GM23338 (cell line): Measurements from ENCODE around the gene ASIC5. TPM values are rescaled to one million over a fixed set of nuclear protein-coding genes. Genes with fewer than 3 reads are reported as not detected.

Experiments used
- ATAC-seq: fragments of 200-7000 bp; cut with Tn5 transposase; 3 replicates; pipeline ENCODE4 v1.9.1; 2020
- DNase-seq: peaks from one replicate; pipeline ENCODE4 v3.0.0-alpha.2; 2015; ENCODE audit warnings: low spot score
- H2AFZ ChIP-seq: fragments of 200-600 bp; sonication (generic); 2 replicates; pipeline ENCODE4 v1.8.0; 2016; ENCODE audit warnings: antibody characterized with exemption, mild to moderate bottlenecking, moderate library complexity
- H3F3A ChIP-seq: fragments of 200-600 bp; sonication (generic); replicated peaks from 2 replicates; pipeline ENCODE4 v1.8.0; 2017; ENCODE audit warnings: antibody characterized with exemption, mixed run types, low read depth
- H3K27ac ChIP-seq: fragments of 200-600 bp; sonication (generic); 2 replicates; pipeline ENCODE4 v1.6.1; 2016; ENCODE audit warnings: low read depth
- H3K27me3 ChIP-seq: fragments of 200-600 bp; sonication (generic); 2 replicates; pipeline ENCODE4 v1.8.0; 2016; ENCODE audit warnings: mild to moderate bottlenecking, mixed run types, moderate library complexity; ENCODE audit not compliant: insufficient read depth
- H3K36me3 ChIP-seq: fragments of 200-600 bp; sonication (generic); 2 replicates; pipeline ENCODE4 v1.8.0; 2016; ENCODE audit warnings: mild to moderate bottlenecking; ENCODE audit not compliant: insufficient read depth
- H3K4me1 ChIP-seq: fragments of 200-600 bp; sonication (generic); 2 replicates; pipeline ENCODE4 v1.8.0; 2016; ENCODE audit warnings: mild to moderate bottlenecking, moderate library complexity; ENCODE audit not compliant: insufficient read depth
- H3K4me2 ChIP-seq: fragments of 200-600 bp; sonication (generic); 2 replicates; pipeline ENCODE4 v1.7.1; 2017; ENCODE audit warnings: mixed run types
- H3K4me3 ChIP-seq: fragments of 200-600 bp; sonication (generic); 2 replicates; pipeline ENCODE4 v1.6.1; 2016; ENCODE audit warnings: mixed run types
- H3K79me2 ChIP-seq: fragments of 200-600 bp; sonication (generic); replicated peaks from 2 replicates; pipeline ENCODE4 v1.8.0; 2017; ENCODE audit warnings: mild to moderate bottlenecking; ENCODE audit not compliant: insufficient read depth
- H3K9me2 ChIP-seq: fragments of 200-600 bp; sonication (generic); 2 replicates; pipeline ENCODE4 v1.8.0; 2017; ENCODE audit not compliant: insufficient read depth
- H4K20me1 ChIP-seq: fragments of 200-600 bp; sonication (generic); replicated peaks from 2 replicates; pipeline ENCODE4 v1.8.0; 2017; ENCODE audit warnings: mild to moderate bottlenecking; ENCODE audit not compliant: insufficient read depth
- H3K27ac Mint-ChIP-seq: 2 replicates; pipeline ENCODE4 v1.8.0; 2020; ENCODE audit warnings: inconsistent platforms, mild to moderate bottlenecking, moderate library complexity, mixed read lengths
- H3K27me3 Mint-ChIP-seq: 3 replicates; pipeline ENCODE4 v1.8.0; 2022; ENCODE audit warnings: low read depth, mild to moderate bottlenecking, moderate library complexity, mixed read lengths, inconsistent platforms; ENCODE audit not compliant: insufficient read depth, poor library complexity
- H3K36me3 Mint-ChIP-seq: 3 replicates; pipeline ENCODE4 v1.8.0; 2021; ENCODE audit warnings: low read depth, mild to moderate bottlenecking, inconsistent platforms, moderate library complexity, mixed read lengths
- H3K4me1 Mint-ChIP-seq: 3 replicates; pipeline ENCODE4 v1.8.0; 2020; ENCODE audit warnings: mild to moderate bottlenecking, inconsistent platforms, mixed read lengths
- H3K4me3 Mint-ChIP-seq: 3 replicates; pipeline ENCODE4 v1.8.0; 2021; ENCODE audit warnings: moderate library complexity, mild to moderate bottlenecking, inconsistent platforms, mixed read lengths
- H3K9me3 Mint-ChIP-seq: 3 replicates; pipeline ENCODE4 v1.8.0; 2020; ENCODE audit warnings: moderate library complexity, mild to moderate bottlenecking, inconsistent platforms, mixed read lengths
- CREB1 ChIP-seq: fragments of 250-450 bp; sonication (Bioruptor Pico); IDR thresholded peaks from 2 replicates; pipeline ENCODE4 v1.5.0; 2020; ENCODE audit warnings: low read depth, mild to moderate bottlenecking, moderate library complexity
- ETS1 ChIP-seq: IDR thresholded peaks from 2 replicates; pipeline ENCODE4 v1.6.1; 2016; ENCODE audit warnings: antibody characterized with exemption
- EZH2 ChIP-seq: fragments of 200-600 bp; sonication (generic); IDR thresholded peaks from one replicate; pipeline ENCODE4 v1.8.0; 2017; ENCODE audit warnings: antibody characterized with exemption, mild to moderate bottlenecking, low read depth; ENCODE audit not compliant: unreplicated experiment
- EZH2phosphoT487 ChIP-seq: fragments of 200-600 bp; sonication (generic); IDR thresholded peaks from one replicate; pipeline ENCODE4 v1.8.1; 2018; ENCODE audit warnings: antibody characterized with exemption; ENCODE audit not compliant: unreplicated experiment
- JUNB ChIP-seq: IDR thresholded peaks from one replicate; pipeline ENCODE4 v1.6.1; 2016; ENCODE audit warnings: antibody characterized with exemption; ENCODE audit not compliant: unreplicated experiment
- POLR2AphosphoS5 ChIP-seq: IDR thresholded peaks from 2 replicates; pipeline ENCODE4 v1.6.1; 2016; ENCODE audit warnings: antibody characterized with exemption, low read depth
- STAT1 ChIP-seq: IDR thresholded peaks from one replicate; pipeline ENCODE4 v1.6.1; 2016; ENCODE audit warnings: antibody characterized with exemption; ENCODE audit not compliant: unreplicated experiment
- ZNF331 ChIP-seq: fragments of 250-450 bp; sonication (Bioruptor Pico); IDR thresholded peaks from 2 replicates; pipeline ENCODE4 v1.5.0; 2020; ENCODE audit warnings: low read depth, mild to moderate bottlenecking, moderate library complexity
- polyA plus RNA-seq: library from polyadenylated mRNA; unstranded; fragments of >200 nt; fragmentation: Nextera tagmentation; extraction: Ambion mirVana; gene quantifications from 2 replicates; pipeline ENCODE4 v1.2.1, GENCODE V29; 2016
- total RNA-seq: library from RNA; depleted of rRNA; stranded (reverse); fragments of >200 nt; shearing (Covaris generic); gene quantifications from 2 replicates; pipeline ENCODE4 v1.2.3, GENCODE V29; 2014
- TF ChIP-seq, protein P1 (sequence below): fragments of 250-450 bp; sonication (Bioruptor Pico); IDR thresholded peaks from 2 replicates; pipeline ENCODE4 v1.5.0; 2020; ENCODE audit warnings: mild to moderate bottlenecking, moderate library complexity

ASIC5 gene
- total and polyA plus RNA-seq, 2 experiments from 2014 or later: not detected

GRCh38 chr4:155794589-155795236, 71.4 kb downstream of the ASIC5 start (continued):
- TF ChIP-seq, protein P1, sequence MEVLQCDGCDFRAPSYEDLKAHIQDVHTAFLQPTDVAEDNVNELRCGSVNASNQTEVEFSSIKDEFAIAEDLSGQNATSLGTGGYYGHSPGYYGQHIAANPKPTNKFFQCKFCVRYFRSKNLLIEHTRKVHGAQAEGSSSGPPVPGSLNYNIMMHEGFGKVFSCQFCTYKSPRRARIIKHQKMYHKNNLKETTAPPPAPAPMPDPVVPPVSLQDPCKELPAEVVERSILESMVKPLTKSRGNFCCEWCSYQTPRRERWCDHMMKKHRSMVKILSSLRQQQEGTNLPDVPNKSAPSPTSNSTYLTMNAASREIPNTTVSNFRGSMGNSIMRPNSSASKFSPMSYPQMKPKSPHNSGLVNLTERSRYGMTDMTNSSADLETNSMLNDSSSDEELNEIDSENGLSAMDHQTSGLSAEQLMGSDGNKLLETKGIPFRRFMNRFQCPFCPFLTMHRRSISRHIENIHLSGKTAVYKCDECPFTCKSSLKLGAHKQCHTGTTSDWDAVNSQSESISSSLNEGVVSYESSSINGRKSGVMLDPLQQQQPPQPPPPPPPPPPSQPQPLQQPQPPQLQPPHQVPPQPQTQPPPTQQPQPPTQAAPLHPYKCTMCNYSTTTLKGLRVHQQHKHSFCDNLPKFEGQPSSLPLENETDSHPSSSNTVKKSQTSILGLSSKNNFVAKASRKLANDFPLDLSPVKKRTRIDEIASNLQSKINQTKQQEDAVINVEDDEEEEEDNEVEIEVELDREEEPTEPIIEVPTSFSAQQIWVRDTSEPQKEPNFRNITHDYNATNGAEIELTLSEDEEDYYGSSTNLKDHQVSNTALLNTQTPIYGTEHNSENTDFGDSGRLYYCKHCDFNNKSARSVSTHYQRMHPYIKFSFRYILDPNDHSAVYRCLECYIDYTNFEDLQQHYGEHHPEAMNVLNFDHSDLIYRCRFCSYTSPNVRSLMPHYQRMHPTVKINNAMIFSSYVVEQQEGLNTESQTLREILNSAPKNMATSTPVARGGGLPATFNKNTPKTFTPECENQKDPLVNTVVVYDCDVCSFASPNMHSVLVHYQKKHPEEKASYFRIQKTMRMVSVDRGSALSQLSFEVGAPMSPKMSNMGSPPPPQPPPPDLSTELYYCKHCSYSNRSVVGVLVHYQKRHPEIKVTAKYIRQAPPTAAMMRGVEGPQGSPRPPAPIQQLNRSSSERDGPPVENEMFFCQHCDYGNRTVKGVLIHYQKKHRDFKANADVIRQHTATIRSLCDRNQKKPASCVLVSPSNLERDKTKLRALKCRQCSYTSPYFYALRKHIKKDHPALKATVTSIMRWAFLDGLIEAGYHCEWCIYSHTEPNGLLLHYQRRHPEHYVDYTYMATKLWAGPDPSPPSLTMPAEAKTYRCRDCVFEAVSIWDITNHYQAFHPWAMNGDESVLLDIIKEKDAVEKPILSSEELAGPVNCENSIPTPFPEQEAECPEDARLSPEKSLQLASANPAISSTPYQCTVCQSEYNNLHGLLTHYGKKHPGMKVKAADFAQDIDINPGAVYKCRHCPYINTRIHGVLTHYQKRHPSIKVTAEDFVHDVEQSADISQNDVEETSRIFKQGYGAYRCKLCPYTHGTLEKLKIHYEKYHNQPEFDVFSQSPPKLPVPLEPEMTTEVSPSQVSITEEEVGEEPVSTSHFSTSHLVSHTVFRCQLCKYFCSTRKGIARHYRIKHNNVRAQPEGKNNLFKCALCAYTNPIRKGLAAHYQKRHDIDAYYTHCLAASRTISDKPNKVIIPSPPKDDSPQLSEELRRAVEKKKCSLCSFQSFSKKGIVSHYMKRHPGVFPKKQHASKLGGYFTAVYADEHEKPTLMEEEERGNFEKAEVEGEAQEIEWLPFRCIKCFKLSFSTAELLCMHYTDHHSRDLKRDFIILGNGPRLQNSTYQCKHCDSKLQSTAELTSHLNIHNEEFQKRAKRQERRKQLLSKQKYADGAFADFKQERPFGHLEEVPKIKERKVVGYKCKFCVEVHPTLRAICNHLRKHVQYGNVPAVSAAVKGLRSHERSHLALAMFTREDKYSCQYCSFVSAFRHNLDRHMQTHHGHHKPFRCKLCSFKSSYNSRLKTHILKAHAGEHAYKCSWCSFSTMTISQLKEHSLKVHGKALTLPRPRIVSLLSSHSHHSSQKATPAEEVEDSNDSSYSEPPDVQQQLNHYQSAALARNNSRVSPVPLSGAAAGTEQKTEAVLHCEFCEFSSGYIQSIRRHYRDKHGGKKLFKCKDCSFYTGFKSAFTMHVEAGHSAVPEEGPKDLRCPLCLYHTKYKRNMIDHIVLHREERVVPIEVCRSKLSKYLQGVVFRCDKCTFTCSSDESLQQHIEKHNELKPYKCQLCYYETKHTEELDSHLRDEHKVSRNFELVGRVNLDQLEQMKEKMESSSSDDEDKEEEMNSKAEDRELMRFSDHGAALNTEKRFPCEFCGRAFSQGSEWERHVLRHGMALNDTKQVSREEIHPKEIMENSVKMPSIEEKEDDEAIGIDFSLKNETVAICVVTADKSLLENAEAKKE (CRISPR knock-in tag): no peak

DNA sequence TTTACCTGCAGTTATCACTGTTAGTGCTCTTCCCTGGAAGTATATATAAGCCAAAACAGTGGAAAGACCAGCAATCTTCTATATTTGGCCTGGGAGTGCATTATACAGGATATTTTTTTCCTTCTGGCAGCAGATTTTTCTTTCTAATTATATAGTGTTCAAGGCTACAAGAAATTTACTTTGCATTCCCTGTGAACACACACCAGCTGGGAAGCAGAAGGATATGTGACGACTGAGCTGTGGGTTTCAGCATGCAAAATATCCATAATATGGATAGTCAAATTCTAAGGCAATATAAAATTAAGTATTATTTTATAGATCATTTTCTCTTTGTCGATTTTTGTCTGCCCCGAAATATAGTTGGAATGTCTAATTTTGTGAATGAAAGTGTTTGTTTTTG, 76.1 kb downstream of the ASIC5 start:
- Histone ChIP-seq H3K27me3 (no peaks in the 10 kb centered on the region), H4K20me1 (no peaks in the 10 kb centered on the region), H3K36me3 (no peaks in the 10 kb centered on the region), H3K9me2 (no peaks in the 10 kb centered on the region), H3K27ac (no peak overlapping the region), H3K79me2 (no peaks in the 10 kb centered on the region), H3F3A (no peaks in the 10 kb centered on the region), H3K4me3 (no peak overlapping the region), H2AFZ (no peak overlapping the region), H3K4me2 (no peak overlapping the region), H3K4me1 (no peaks in the 10 kb centered on the region)
- Mint-ChIP-seq H3K36me3 (no peaks in the 10 kb centered on the region), H3K9me3 (no peaks in the 10 kb centered on the region), H3K27ac (no peak overlapping the region), H3K4me3 (no peak overlapping the region), H3K4me1 (no peaks in the 10 kb centered on the region), H3K27me3 (no peaks in the 10 kb centered on the region)
- ATAC-seq (no peak), DNase-seq (no peak)
- TF ChIP-seq ZNF331 (CRISPR knock-in tag) (no peak), EZH2phosphoT487 (no peak), STAT1 (no peak), POLR2AphosphoS5 (no peak), JUNB (no peak), CREB1 (CRISPR knock-in tag) (no peak), ETS1 (no peak), EZH2 (no peak)
- TF ChIP-seq, protein P1 (CRISPR knock-in tag): no peak
